MCF 10A (cell line): Measurements from ENCODE around the gene DLX4. TPM values are rescaled to one million over a fixed set of nuclear protein-coding genes. Genes with fewer than 3 reads are reported as not detected.

Experiments
- BruUV-seq: library from RNA; stranded (reverse); fragments of 400-500 nt; replicated peaks from 2 replicates; lab custom pipeline; 2021; lab: Mats Ljungman, UMichigan
- CTCF ChIA-PET: fragments of 300-600 bp; sonication (Branson Sonifier 250); formaldehyde crosslinking; extraction: SDS; loops from one replicate; lab custom pipeline; 2021; ENCODE audit warnings: antibody characterized with exemption, inconsistent platforms; lab: Yijun Ruan, JAX
- POLR2A ChIA-PET: fragments of 300-600, 350-650 bp; sonication (Branson Sonifier 250); formaldehyde crosslinking; extraction: SDS; loops from one replicate; lab custom pipeline; 2020; ENCODE audit warnings: antibody characterized with exemption, inconsistent platforms; lab: Yijun Ruan, JAX
- DNase-seq: peaks from one replicate; pipeline ENCODE4 v3.0.0-alpha.2; 2018; ENCODE audit not compliant: unreplicated experiment
- H3K27ac Mint-ChIP-seq: one replicate; pipeline ENCODE4 v1.8.0; 2022; ENCODE audit warnings: mild to moderate bottlenecking, low read depth, mixed read lengths; ENCODE audit not compliant: unreplicated experiment
- H3K27me3 Mint-ChIP-seq: one replicate; pipeline ENCODE4 v1.8.0; 2022; ENCODE audit warnings: mixed read lengths; ENCODE audit not compliant: insufficient read depth, unreplicated experiment
- H3K36me3 Mint-ChIP-seq: one replicate; pipeline ENCODE4 v1.8.0; 2022; ENCODE audit warnings: mild to moderate bottlenecking, moderate library complexity, mixed read lengths; ENCODE audit not compliant: insufficient read depth, unreplicated experiment
- H3K4me1 Mint-ChIP-seq: one replicate; pipeline ENCODE4 v1.8.0; 2022; ENCODE audit warnings: mixed read lengths; ENCODE audit not compliant: insufficient read depth, unreplicated experiment
- H3K4me3 Mint-ChIP-seq: one replicate; pipeline ENCODE4 v1.8.0; 2022; ENCODE audit warnings: mild to moderate bottlenecking, moderate library complexity, mixed read lengths; ENCODE audit not compliant: unreplicated experiment
- H3K9me3 Mint-ChIP-seq: one replicate; pipeline ENCODE4 v1.8.0; 2022; ENCODE audit warnings: mixed read lengths; ENCODE audit not compliant: unreplicated experiment
- intact Hi-C: fragments of 100-400 bp; cut with micrococcal nuclease; formaldehyde crosslinking; loops from 2 replicates; pipeline ENCODE4 v1.14.1; 2022
- total RNA-seq: library from RNA; stranded (reverse); gene quantifications from 2 replicates; pipeline ENCODE4 v1.2.3, GENCODE V29; 2022
- TF ChIP-seq, protein P1 (sequence below): fragments of 200-600 bp; IDR thresholded peaks from one replicate; pipeline ENCODE4 v1.8.0; 2022; ENCODE audit warnings: antibody characterized with exemption, mild to moderate bottlenecking; ENCODE audit not compliant: unreplicated experiment

The DLX4 gene
- total RNA-seq, 1 experiment from 2014 or later, result 0.56 TPM

DNA sequence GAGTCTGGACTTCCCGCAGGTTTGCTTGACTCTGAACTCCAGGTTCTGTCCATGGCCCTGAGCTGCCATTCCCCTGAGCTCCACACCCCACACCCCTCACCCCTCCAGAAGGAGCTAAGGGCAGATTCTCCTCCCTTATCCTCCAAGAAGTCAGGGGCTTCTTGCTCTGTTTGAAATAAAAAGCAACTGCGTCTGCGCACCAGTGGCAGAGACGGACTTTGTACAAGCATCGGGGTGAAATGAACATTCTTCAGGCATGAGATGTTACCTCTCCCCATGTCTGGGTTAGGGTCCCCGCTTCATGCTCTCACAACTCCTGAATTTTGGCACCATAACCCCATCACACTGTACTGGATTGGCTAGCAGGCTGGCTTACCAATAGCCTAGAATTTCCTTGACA lies 36.1 kb upstream of the DLX4 start:
- ChIA-PET POLR2A (no interaction called here), CTCF (interaction anchor here (0.5 to 0.8 kb wide), 2 partner anchors 131 to 219 kb away, joined by 3 read pairs; no protein-coding TSS in a partner anchor)
- no TSS peak for BruUV-seq
- intact Hi-C loops, result no loop called here
- H3K36me3 Mint-ChIP-seq, result no peaks in the 10 kb centered on the region
- DNase-seq, result no peak
- no peaks in the 10 kb centered on the region for H3K4me1 Mint-ChIP-seq
- H3K4me3 Mint-ChIP-seq, result no peak overlapping the region
- TF ChIP-seq, protein P1, sequence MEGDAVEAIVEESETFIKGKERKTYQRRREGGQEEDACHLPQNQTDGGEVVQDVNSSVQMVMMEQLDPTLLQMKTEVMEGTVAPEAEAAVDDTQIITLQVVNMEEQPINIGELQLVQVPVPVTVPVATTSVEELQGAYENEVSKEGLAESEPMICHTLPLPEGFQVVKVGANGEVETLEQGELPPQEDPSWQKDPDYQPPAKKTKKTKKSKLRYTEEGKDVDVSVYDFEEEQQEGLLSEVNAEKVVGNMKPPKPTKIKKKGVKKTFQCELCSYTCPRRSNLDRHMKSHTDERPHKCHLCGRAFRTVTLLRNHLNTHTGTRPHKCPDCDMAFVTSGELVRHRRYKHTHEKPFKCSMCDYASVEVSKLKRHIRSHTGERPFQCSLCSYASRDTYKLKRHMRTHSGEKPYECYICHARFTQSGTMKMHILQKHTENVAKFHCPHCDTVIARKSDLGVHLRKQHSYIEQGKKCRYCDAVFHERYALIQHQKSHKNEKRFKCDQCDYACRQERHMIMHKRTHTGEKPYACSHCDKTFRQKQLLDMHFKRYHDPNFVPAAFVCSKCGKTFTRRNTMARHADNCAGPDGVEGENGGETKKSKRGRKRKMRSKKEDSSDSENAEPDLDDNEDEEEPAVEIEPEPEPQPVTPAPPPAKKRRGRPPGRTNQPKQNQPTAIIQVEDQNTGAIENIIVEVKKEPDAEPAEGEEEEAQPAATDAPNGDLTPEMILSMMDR, result no peak
- H3K27ac Mint-ChIP-seq, result no peak overlapping the region
- H3K9me3 Mint-ChIP-seq, result no peaks in the 10 kb centered on the region
- peaks cover 73% of the 10 kb centered on the region for H3K27me3 Mint-ChIP-seq

DNA sequence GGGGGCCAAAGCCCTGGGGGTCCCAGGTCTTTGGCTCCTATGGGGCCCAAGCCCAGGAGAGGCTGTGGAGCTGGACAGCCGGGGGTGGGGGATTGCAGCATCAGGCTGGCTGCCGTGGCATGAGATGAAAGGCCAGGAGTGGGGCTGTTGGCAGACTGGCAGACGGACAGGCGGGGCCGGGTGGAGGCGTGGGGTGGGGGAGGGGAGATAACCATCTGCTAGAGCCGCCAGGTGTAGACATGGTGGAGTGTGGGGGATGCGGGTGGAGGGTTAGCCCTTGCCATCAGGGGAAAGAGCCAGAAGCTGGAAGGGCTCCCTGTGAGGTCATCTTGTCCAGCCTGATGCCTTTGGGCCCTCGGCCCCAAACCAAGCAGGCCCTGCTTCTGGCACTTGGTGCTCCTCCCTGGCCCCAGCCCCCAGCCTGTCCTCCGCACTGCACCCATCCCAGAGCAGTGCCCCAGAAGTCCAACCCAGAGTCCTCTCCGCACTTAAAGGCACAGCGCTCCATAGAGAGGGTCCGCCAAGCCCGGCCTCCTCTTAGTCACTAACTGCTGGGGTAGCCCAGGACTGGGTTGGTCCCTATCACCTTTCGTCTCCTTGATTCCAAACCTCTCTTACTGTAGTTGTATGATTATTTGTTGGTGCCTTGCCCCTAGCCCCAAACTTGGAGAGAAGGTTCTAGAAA lies 33.3 kb upstream of the DLX4 start:
- BruUV-seq, result no TSS peak
- Mint-ChIP-seq H3K4me1 (no peaks in the 10 kb centered on the region), H3K27ac (no peak overlapping the region), H3K4me3 (no peak overlapping the region), H3K9me3 (no peaks in the 10 kb centered on the region), H3K27me3 (peaks cover 86% of the 10 kb centered on the region), H3K36me3 (no peaks in the 10 kb centered on the region)
- TF ChIP-seq, protein P1, result no peak
- intact Hi-C loops, result no loop called here
- no peak for DNase-seq
- POLR2A ChIA-PET, result no interaction called here
- CTCF ChIA-PET, result no interaction called here

DNA sequence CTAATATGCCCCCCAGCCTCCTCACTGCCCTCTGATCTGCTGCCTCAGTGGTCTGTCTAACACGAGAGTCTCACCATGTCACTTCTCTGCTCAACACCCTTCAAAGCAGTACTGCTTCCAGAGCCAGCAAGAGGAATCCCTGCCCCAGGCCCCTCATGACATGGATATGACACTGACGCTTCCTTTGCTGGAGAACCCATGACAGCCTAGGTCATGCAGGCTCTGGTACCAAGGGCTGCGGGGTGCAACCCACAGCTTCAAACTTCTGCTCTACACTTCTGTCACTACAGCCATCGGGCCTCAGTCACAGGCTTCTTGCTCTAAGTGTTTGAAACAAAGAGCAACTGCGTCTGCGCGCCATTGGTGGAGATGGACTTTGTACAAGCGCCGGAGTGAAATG lies 32.6 kb upstream of the DLX4 start:
- Mint-ChIP-seq H3K36me3 (no peaks in the 10 kb centered on the region), H3K27me3 (peaks cover 89% of the 10 kb centered on the region), H3K9me3 (no peaks in the 10 kb centered on the region), H3K4me3 (no peak overlapping the region), H3K4me1 (no peaks in the 10 kb centered on the region), H3K27ac (no peak overlapping the region)
- ChIA-PET POLR2A (interaction anchor here (0.6 to 0.7 kb wide), 2 partner anchors 40 to 56 kb away, joined by 3 to 4 read pairs; no protein-coding TSS in a partner anchor), CTCF (no interaction called here)
- TF ChIP-seq, protein P1, result no peak
- intact Hi-C loops, result no loop called here
- BruUV-seq, result no TSS peak
- DNase-seq, result no peak

DNA sequence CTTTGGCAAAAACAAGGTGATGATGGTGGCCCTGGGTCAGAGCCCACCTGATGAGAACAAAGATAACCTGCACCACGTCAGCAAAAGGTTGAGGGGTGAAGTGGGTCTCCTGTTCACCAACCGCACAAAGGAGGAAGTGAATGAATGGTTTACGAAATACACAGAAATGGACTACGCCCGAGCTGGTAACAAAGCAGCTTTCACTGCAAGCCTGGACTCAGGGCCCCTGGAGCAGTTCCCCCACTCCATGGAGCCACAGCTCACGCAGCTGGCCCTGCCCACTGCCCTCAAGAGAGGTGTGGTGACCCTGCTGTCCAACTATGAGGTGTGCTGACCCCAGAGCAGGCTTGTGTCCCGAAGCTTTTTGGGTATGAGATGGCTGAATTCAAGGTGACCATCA lies 29.7 kb upstream of the DLX4 start:
- intact Hi-C loops, result no loop called here
- Mint-ChIP-seq H3K36me3 (no peaks in the 10 kb centered on the region), H3K4me3 (no peak overlapping the region), H3K27ac (no peak overlapping the region), H3K27me3 (peaks cover 89% of the 10 kb centered on the region), H3K9me3 (no peaks in the 10 kb centered on the region), H3K4me1 (no peaks in the 10 kb centered on the region)
- ChIA-PET CTCF (interaction anchor here (0.6 to 4.7 kb wide), 4 partner anchors 12 to 504 kb away, joined by 3 to 28 read pairs (median 8); no protein-coding TSS in a partner anchor), POLR2A (interaction anchor here (0.6 kb wide), 1 partner anchor 63 kb away, joined by 4 read pairs; no protein-coding TSS in a partner anchor)
- no peak for DNase-seq
- TF ChIP-seq, protein P1, result no peak
- BruUV-seq, result no TSS peak
